Hepatocyte (in vitro differentiated cells): ENCODE results near the gene TRPM6.

Source experiments
- CTCF ChIP-seq: fragments of 200-600 bp; sonication (generic); IDR thresholded peaks from 2 replicates; pipeline ENCODE4 v1.5.1; 2016; ENCODE audit warnings: antibody characterized with exemption, mild to moderate bottlenecking; ENCODE audit not compliant: poor library complexity
- EZH2 ChIP-seq: fragments of 200-600 bp; sonication (generic); IDR thresholded peaks from 2 replicates; pipeline ENCODE4 v1.6.1; 2016; ENCODE audit warnings: antibody characterized with exemption, mild to moderate bottlenecking, borderline replicate concordance
- EZH2phosphoT487 ChIP-seq: fragments of 200-600 bp; sonication (generic); IDR thresholded peaks from one replicate; pipeline ENCODE4 v1.6.1; 2018; ENCODE audit warnings: antibody characterized with exemption, mild to moderate bottlenecking, low read depth, moderate library complexity; ENCODE audit not compliant: unreplicated experiment, severe bottlenecking

- TF ChIP-seq CTCF = no peak
- no peak for TF ChIP-seq EZH2phosphoT487
- no peak for TF ChIP-seq EZH2
Observed at GRCh38 chr9:74765481-74765971, 122.2 kb downstream of the TRPM6 start.
